Fibroblast of villous mesenchyme (primary cell): ENCODE results near the gene ERVFRD-1. TPM values are rescaled to one million over a fixed set of nuclear protein-coding genes. Genes with fewer than 3 reads are reported as not detected.
"Not testable (repeated sequence)": the region's sequence is repeated elsewhere in the genome, so short reads cannot be mapped to it uniquely, and the experiment has no call there.

Source experiments
- DNase-seq: peaks from one replicate; pipeline ENCODE4 v3.0.0-alpha.2; 2010; ENCODE audit warnings: low read depth
- H3K4me3 ChIP-seq: 2 replicates; pipeline ENCODE4 v1.5.1; 2011; ENCODE audit warnings: low read depth, mild to moderate bottlenecking, low read length
- CTCF ChIP-seq: IDR thresholded peaks from 2 replicates; pipeline ENCODE4 v1.5.1; 2012; ENCODE audit warnings: low read depth, mild to moderate bottlenecking, low read length; ENCODE audit not compliant: insufficient read depth
- total RNA-seq: library from RNA; depleted of rRNA; stranded (reverse); fragments of >200 nt; gene quantifications from 2 replicates; pipeline ENCODE4 v1.2.3, GENCODE V29; 2012

The ERVFRD-1 gene
- total RNA-seq, 1 donor = not detected

GRCh38 chr6:11092668-11093375 lies 18.7 kb downstream of the ERVFRD-1 start:
- H3K4me3 ChIP-seq = peak overlapping the region; percentile 91
- no peak for DNase-seq
- TF ChIP-seq CTCF = no peak

- not testable (repeated sequence) for H3K4me3 ChIP-seq, DNase-seq
Observed at GRCh38 chr6:11091141-11091540, 20.4 kb downstream of the ERVFRD-1 start.

GRCh38 chr6:11089695-11090094 lies 21.8 kb downstream of the ERVFRD-1 start:
- no peak for DNase-seq
- TF ChIP-seq CTCF = no peak
- no peak overlapping the region for H3K4me3 ChIP-seq

GRCh38 chr6:11087141-11087812 lies 24.2 kb downstream of the ERVFRD-1 start:
- not testable (repeated sequence) for H3K4me3 ChIP-seq, DNase-seq

GRCh38 chr6:11085758-11086435 lies 25.6 kb downstream of the ERVFRD-1 start:
- no peak overlapping the region for H3K4me3 ChIP-seq
- DNase-seq = peak; percentile 56
- TF ChIP-seq CTCF = no peak

GRCh38 chr6:11083956-11084355 lies 27.6 kb downstream of the ERVFRD-1 start:
- H3K4me3 ChIP-seq = no peak overlapping the region
- no peak for DNase-seq
- TF ChIP-seq CTCF = no peak

- TF ChIP-seq CTCF = no peak
- DNase-seq = peak; percentile 36
- H3K4me3 ChIP-seq = no peak overlapping the region
Observed at GRCh38 chr6:11083491-11083890, 28.0 kb downstream of the ERVFRD-1 start.
